GM12878 (cell line): ENCODE data around the gene PPP1R1C. TPM values are rescaled to one million over a fixed set of nuclear protein-coding genes. Genes with fewer than 3 reads are reported as not detected.

ENCODE experiments used
- ATAC-seq: fragments of 200-7000 bp; cut with Tn5 transposase; 3 replicates; pipeline ENCODE4 v1.9.1; 2020; ENCODE audit warnings: mild to moderate bottlenecking, moderate library complexity
- BruUV-seq: library from RNA; stranded (reverse); fragments of 400-500 nt; replicated peaks from 2 replicates; lab custom pipeline; 2021; lab: Mats Ljungman, UMichigan
- CTCF ChIA-PET: fragments of 300-600 bp; sonication (Branson Sonifier 250); formaldehyde crosslinking; extraction: SDS; loops from one replicate; lab custom pipeline; 2021; ENCODE audit warnings: inconsistent platforms; lab: Yijun Ruan, JAX
- POLR2A ChIA-PET: fragments of 350-600 bp; formaldehyde crosslinking; extraction: SDS; loops from one replicate; lab custom pipeline; 2021; ENCODE audit warnings: inconsistent platforms; lab: Charles Lee
- RAD21 ChIA-PET: fragments of 300-600 bp; sonication (Branson Sonifier 250); formaldehyde crosslinking; loops from one replicate; lab custom pipeline; 2023; ENCODE audit warnings: antibody characterized with exemption; ENCODE audit not compliant: unreplicated experiment; lab: Charles Lee
- SMC1A ChIA-PET: fragments of 300-600 bp; sonication (Branson Sonifier 250); formaldehyde crosslinking; loops from one replicate; lab custom pipeline; 2023; ENCODE audit not compliant: unreplicated experiment, uncharacterized antibody; lab: Charles Lee
- DNase-seq: peaks from one replicate; pipeline ENCODE4 v3.0.0-alpha.2; 2011; ENCODE audit warnings: low read depth, low spot score
- FAIRE-seq: peaks from 3 replicates; lab custom pipeline; 2011; peaks lifted over from hg19 to GRCh38; lab: Jason Lieb, UNC
- H2AFZ ChIP-seq: 2 replicates; pipeline ENCODE4 v1.6.0; 2011; ENCODE audit warnings: low read depth, low read length, control low read depth; ENCODE audit not compliant: control insufficient read depth
- H3K27ac ChIP-seq: 2 replicates; pipeline ENCODE4 v1.5.1; 2011; ENCODE audit warnings: control low read depth; ENCODE audit not compliant: control insufficient read depth, insufficient read depth
- H3K27me3 ChIP-seq, 2 experiments: replicated peaks in 1 of 2; 2 replicates each; pipeline versions ENCODE4 v1.6.0 to v1.6.1; 2011; ENCODE audit warnings: low read length in 1 of 2; ENCODE audit not compliant: control insufficient read depth in 2 of 2, insufficient read depth in 2 of 2
- H3K36me3 ChIP-seq, 2 experiments: 2 replicates each; pipeline ENCODE4 v1.5.1; 2011; ENCODE audit warnings: low read length in 1 of 2; ENCODE audit not compliant: control insufficient read depth in 2 of 2, insufficient read depth in 2 of 2
- H3K4me1 ChIP-seq: 2 replicates; pipeline ENCODE4 v1.6.1; 2011; ENCODE audit warnings: mild to moderate bottlenecking, low read length, moderate library complexity, mixed read lengths; ENCODE audit not compliant: control insufficient read depth, insufficient read depth
- H3K4me2 ChIP-seq: 2 replicates; pipeline ENCODE4 v1.6.0; 2011; ENCODE audit warnings: control low read depth; ENCODE audit not compliant: control insufficient read depth, insufficient read depth
- H3K4me3 ChIP-seq: fragments of 200-600 bp; sonication (generic); 2 replicates; pipeline ENCODE4 v1.5.1; 2016
- H3K79me2 ChIP-seq: 2 replicates; pipeline ENCODE4 v1.6.0; 2011; ENCODE audit warnings: low read length; ENCODE audit not compliant: control insufficient read depth, insufficient read depth
- H3K9ac ChIP-seq: 2 replicates; pipeline ENCODE4 v1.8.0; 2011; ENCODE audit warnings: low read length, control low read depth, mixed read lengths; ENCODE audit not compliant: control insufficient read depth, insufficient read depth
- H3K9me3 ChIP-seq: replicated peaks from 3 replicates; pipeline ENCODE4 v1.5.1; 2011; ENCODE audit warnings: mild to moderate bottlenecking, low read length; ENCODE audit not compliant: control insufficient read depth, insufficient read depth
- H4K20me1 ChIP-seq: 2 replicates; pipeline ENCODE4 v1.6.0; 2011; ENCODE audit not compliant: control insufficient read depth, insufficient read depth
- BMI1 ChIP-seq: fragments of 450-650 bp; IDR thresholded peaks from 2 replicates; pipeline ENCODE4 v1.6.1; 2016; ENCODE audit warnings: mild to moderate bottlenecking, moderate library complexity, borderline replicate concordance
- GATAD2B ChIP-seq: fragments of 450-650 bp; conservative IDR thresholded peaks from 2 replicates; pipeline ENCODE4 v1.6.1; 2017; ENCODE audit warnings: low read depth, mild to moderate bottlenecking, moderate library complexity
- MEF2A ChIP-seq: IDR thresholded peaks from 2 replicates; pipeline ENCODE4 v1.6.1; 2011; ENCODE audit warnings: low read depth, mild to moderate bottlenecking, low read length, moderate library complexity; ENCODE audit not compliant: insufficient read depth
- MYB ChIP-seq: fragments of 150-350 bp; IDR thresholded peaks from 2 replicates; pipeline ENCODE4 v1.6.1; 2014; ENCODE audit warnings: mild to moderate bottlenecking, low read depth, low read length, borderline replicate concordance
- TBL1XR1 ChIP-seq: IDR thresholded peaks from 2 replicates; pipeline ENCODE4 v1.6.1; 2012; ENCODE audit warnings: low read depth, low read length, improper control_type of control experiment
- ZBED1 ChIP-seq: IDR thresholded peaks from 2 replicates; pipeline ENCODE4 v1.6.1; 2016; ENCODE audit warnings: borderline replicate concordance
- ZZZ3 ChIP-seq: IDR thresholded peaks from 2 replicates; pipeline ENCODE4 v1.6.1; 2011; ENCODE audit warnings: low read depth; ENCODE audit not compliant: control insufficient read depth, insufficient read length
- WGBS: methylation state at CpG from one replicate; pipeline ENCODE4 v1.1.6; 2016; ENCODE audit warnings: low lambda C conversion rate; ENCODE audit not compliant: insufficient replicate concordance, insufficient coverage; ENCODE audit errors: missing lambda C conversion rate; 5-methylcytosine and 5-hydroxymethylcytosine counted together
- in situ Hi-C: fragments of 300-500 bp; cut with MboI; formaldehyde crosslinking; loops from 9 replicates; pipeline ENCODE4 v1.14.3; 2018; ENCODE audit warnings: mixed read lengths
- intact Hi-C: fragments of 100-400 bp; cut with micrococcal nuclease; formaldehyde crosslinking; loops from one replicate; pipeline ENCODE4 v1.14.2; 2022; ENCODE audit not compliant: unreplicated experiment
- polyA plus RNA-seq, 11 experiments: library from polyadenylated mRNA; depleted of rRNA in 4 of 11; unstranded in 6 of 11; stranded (reverse) in 5 of 11; fragments of >200 nt; fragmentation: Nextera tagmentation in 4 of 11; fragmentation: Illumina TruSeq in 1 of 11; extraction: Ambion mirVana in 4 of 11; extraction: Trizol in 1 of 11; gene quantifications; 1 replicate in 1 of 11; 2 replicates in 10 of 11; pipeline versions ENCODE4 v1.2.1 to v1.2.3, GENCODE V29; 2011 to 2016; ENCODE audit warnings: inconsistent platforms in 2 of 11, missing spikeins in 2 of 11, low read depth in 1 of 11
- total RNA-seq, 4 experiments: library from RNA; depleted of rRNA in 3 of 4; stranded (reverse); fragments of >200 nt in 3 of 4; fragmentation: Illumina TruSeq in 1 of 4; extraction: Trizol in 1 of 4; gene quantifications; 2 replicates each; pipeline versions ENCODE4 v1.2.1 to v1.2.3, GENCODE V29; 2013 to 2021
- TF ChIP-seq, protein P1 (sequence below): fragments of 450-650 bp; conservative IDR thresholded peaks from 2 replicates; pipeline ENCODE4 v1.6.1; 2017; ENCODE audit warnings: mild to moderate bottlenecking, moderate library complexity

PPP1R1C gene
- total and polyA plus RNA-seq, 10 of the 15 experiments (the other 5 are each of a cell fraction or from before 2014, with no cell fraction given): 0.11 TPM; not detected in 9

GRCh38 chr2:181999911-182000310 is 14.3 kb downstream of the PPP1R1C start (continued):
- TF ChIP-seq ZBED1: no peak

DNA sequence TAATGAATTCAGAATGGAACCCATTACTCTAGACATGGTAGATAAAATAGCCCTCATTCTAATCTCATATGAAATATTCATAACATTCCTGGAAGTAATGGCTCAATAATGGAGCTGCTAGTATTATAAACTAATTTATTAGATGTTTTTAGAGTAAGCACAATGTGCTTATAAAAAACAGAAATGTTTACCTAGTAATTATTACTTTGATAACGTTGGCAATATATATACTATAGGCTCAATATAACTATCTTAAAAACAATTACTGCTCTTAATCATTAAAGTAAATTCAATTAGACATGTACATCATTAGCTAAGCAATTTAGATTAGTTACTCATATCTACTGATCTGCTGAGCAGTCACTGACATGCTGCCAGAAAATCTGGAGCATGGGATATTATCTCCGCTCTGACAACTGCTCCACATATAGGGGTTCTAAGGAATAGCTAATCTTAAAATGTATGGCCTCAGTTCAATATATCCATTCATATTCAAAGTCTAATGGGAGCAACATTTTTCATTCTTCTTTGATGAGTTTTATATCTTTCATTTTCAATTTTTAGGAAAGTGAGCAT is 19.4 kb downstream of the PPP1R1C start:
- ChIA-PET CTCF (no interaction called here), RAD21 (no interaction called here), POLR2A (no interaction called here), SMC1A (no interaction called here)
- no peaks in the 10 kb centered on the region for H4K20me1 ChIP-seq
- H3K4me2 ChIP-seq: no peak overlapping the region
- H3K27ac ChIP-seq: no peak overlapping the region
- no TSS peak for BruUV-seq
- H3K4me1 ChIP-seq: no peaks in the 10 kb centered on the region
- TF ChIP-seq, protein P1, sequence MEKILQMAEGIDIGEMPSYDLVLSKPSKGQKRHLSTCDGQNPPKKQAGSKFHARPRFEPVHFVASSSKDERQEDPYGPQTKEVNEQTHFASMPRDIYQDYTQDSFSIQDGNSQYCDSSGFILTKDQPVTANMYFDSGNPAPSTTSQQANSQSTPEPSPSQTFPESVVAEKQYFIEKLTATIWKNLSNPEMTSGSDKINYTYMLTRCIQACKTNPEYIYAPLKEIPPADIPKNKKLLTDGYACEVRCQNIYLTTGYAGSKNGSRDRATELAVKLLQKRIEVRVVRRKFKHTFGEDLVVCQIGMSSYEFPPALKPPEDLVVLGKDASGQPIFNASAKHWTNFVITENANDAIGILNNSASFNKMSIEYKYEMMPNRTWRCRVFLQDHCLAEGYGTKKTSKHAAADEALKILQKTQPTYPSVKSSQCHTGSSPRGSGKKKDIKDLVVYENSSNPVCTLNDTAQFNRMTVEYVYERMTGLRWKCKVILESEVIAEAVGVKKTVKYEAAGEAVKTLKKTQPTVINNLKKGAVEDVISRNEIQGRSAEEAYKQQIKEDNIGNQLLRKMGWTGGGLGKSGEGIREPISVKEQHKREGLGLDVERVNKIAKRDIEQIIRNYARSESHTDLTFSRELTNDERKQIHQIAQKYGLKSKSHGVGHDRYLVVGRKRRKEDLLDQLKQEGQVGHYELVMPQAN: no peak
- TF ChIP-seq GATAD2B: no peak
- TF ChIP-seq TBL1XR1: no peak
- TF ChIP-seq ZZZ3: no peak
- TF ChIP-seq MYB: no peak
- TF ChIP-seq MEF2A: no peak
- no peak for TF ChIP-seq BMI1
- no peak overlapping the region for H3K4me3 ChIP-seq
- DNase-seq (no peak), FAIRE-seq (no peak), ATAC-seq (no peak)
- H3K79me2 ChIP-seq: no peaks in the 10 kb centered on the region
- in situ Hi-C loops: no loop called here
- no peaks in the 10 kb centered on the region for H3K27me3 ChIP-seq
- no peaks in the 10 kb centered on the region for H3K9me3 ChIP-seq
- no peaks in the 10 kb centered on the region for H3K36me3 ChIP-seq
- no peak overlapping the region for H2AFZ ChIP-seq
- WGBS: 45% methylated on average over 2 of the region's 2 CpGs
- H3K9ac ChIP-seq: no peak overlapping the region
- intact Hi-C loops: no loop called here
